HepG2 (cell line): Measurements from ENCODE around the gene LRIG1. TPM values are rescaled to one million over a fixed set of nuclear protein-coding genes. Genes with fewer than 3 reads are reported as not detected.
A peak's percentile ranks its signal among the peaks of the same experiment; 100 is the strongest.

Experiments used
- FOXA3 ChIP-seq: IDR thresholded peaks from 2 replicates; pipeline ENCODE4 v1.6.1; 2016; ENCODE audit warnings: missing genetic modification reagents, missing compliant biosample characterization
- GATA4 ChIP-seq: sonication (generic); IDR thresholded peaks from 2 replicates; pipeline ENCODE4 v1.6.1; 2016; ENCODE audit warnings: antibody characterized with exemption, low read depth, borderline replicate concordance
- MEF2D ChIP-seq: sonication (generic); formaldehyde crosslinking; IDR thresholded peaks from 2 replicates; pipeline ENCODE4 v1.5.1; 2020; ENCODE audit warnings: mild to moderate bottlenecking, missing genetic modification reagents
- PAF1 ChIP-seq: IDR thresholded peaks from 2 replicates; pipeline ENCODE4 v1.6.1; 2016; ENCODE audit warnings: missing genetic modification reagents, missing compliant biosample characterization
- RBFOX2 ChIP-seq: fragments of 200-400 bp; formaldehyde crosslinking; IDR thresholded peaks from 2 replicates; pipeline ENCODE4 v1.6.1; 2017; ENCODE audit warnings: low read depth, mild to moderate bottlenecking, low read length
- RORA ChIP-seq: sonication (generic); formaldehyde crosslinking; IDR thresholded peaks from 2 replicates; pipeline ENCODE4 v1.5.0; 2020; ENCODE audit warnings: mild to moderate bottlenecking, missing genetic modification reagents, moderate library complexity
- RXRA ChIP-seq: sonication (generic); formaldehyde crosslinking; IDR thresholded peaks from 2 replicates; pipeline ENCODE4 v1.5.1; 2020; ENCODE audit warnings: missing genetic modification reagents
- ZMYM2 ChIP-seq: sonication (generic); formaldehyde crosslinking; IDR thresholded peaks from 2 replicates; pipeline ENCODE4 v1.8.0; 2022; ENCODE audit warnings: mild to moderate bottlenecking, missing genetic modification reagents
- ZNF136 ChIP-seq: sonication (generic); formaldehyde crosslinking; IDR thresholded peaks from 2 replicates; pipeline ENCODE4 v1.8.1; 2022; ENCODE audit warnings: low read depth, mild to moderate bottlenecking, moderate library complexity, missing genetic modification reagents
- ZNF546 ChIP-seq: sonication (generic); formaldehyde crosslinking; conservative IDR thresholded peaks from 2 replicates; pipeline ENCODE4 v1.8.1; 2023; ENCODE audit warnings: mild to moderate bottlenecking, missing genetic modification reagents
- ZNF761 ChIP-seq: sonication (generic); formaldehyde crosslinking; conservative IDR thresholded peaks from 2 replicates; pipeline ENCODE4 v1.4.0; 2020; ENCODE audit warnings: mild to moderate bottlenecking, missing genetic modification reagents
- ZNF773 ChIP-seq: sonication (generic); formaldehyde crosslinking; IDR thresholded peaks from 2 replicates; pipeline ENCODE4 v1.4.0; 2020; ENCODE audit warnings: missing genetic modification reagents, borderline replicate concordance
- ZNF781 ChIP-seq: sonication (generic); formaldehyde crosslinking; IDR thresholded peaks from 2 replicates; pipeline ENCODE4 v1.5.1; 2020; ENCODE audit warnings: borderline replicate concordance, mild to moderate bottlenecking, missing genetic modification reagents; ENCODE audit errors: not compliant biosample characterization
- ZNF850 ChIP-seq: sonication (generic); formaldehyde crosslinking; conservative IDR thresholded peaks from 2 replicates; pipeline ENCODE4 v1.9.0; 2021; ENCODE audit warnings: mild to moderate bottlenecking, missing genetic modification reagents
- polyA plus RNA-seq, 8 experiments: library from polyadenylated mRNA; depleted of rRNA in 3 of 8; stranded (reverse) in 7 of 8; unstranded in 1 of 8; fragments of >200 nt; fragmentation: Illumina TruSeq in 4 of 8; extraction: Trizol in 4 of 8; gene quantifications; 2 replicates each; pipeline versions ENCODE4 v1.2.1 to v1.2.3, GENCODE V29; 2011 to 2016; ENCODE audit warnings: low read depth in 4 of 8, missing spikeins in 1 of 8, mixed read lengths in 1 of 8; ENCODE audit not compliant: insufficient read depth in 1 of 8
- total RNA-seq, 5 experiments: library from RNA; depleted of rRNA; stranded (reverse); fragments of >200 nt; fragmentation: Illumina TruSeq; extraction: Trizol; gene quantifications; 2 replicates each; pipeline ENCODE4 v1.2.3, GENCODE V29; 2016; ENCODE audit warnings: low read depth in 1 of 5
- TF ChIP-seq, protein P1 (sequence below): IDR thresholded peaks from 2 replicates; pipeline ENCODE4 v1.6.1; 2016; ENCODE audit warnings: control low read depth
- TF ChIP-seq, protein P2 (sequence below): sonication (generic); formaldehyde crosslinking; IDR thresholded peaks from 2 replicates; pipeline ENCODE4 v1.4.0; 2020; ENCODE audit warnings: missing genetic modification reagents
- TF ChIP-seq, protein P3 (sequence below): sonication (generic); formaldehyde crosslinking; IDR thresholded peaks from 2 replicates; pipeline ENCODE4 v1.5.1; 2020; ENCODE audit warnings: mild to moderate bottlenecking, missing genetic modification reagents
- TF ChIP-seq, protein P4 (sequence below): sonication (generic); formaldehyde crosslinking; IDR thresholded peaks from 2 replicates; pipeline ENCODE4 v1.9.0; 2021; ENCODE audit warnings: missing genetic modification reagents, mild to moderate bottlenecking, borderline replicate concordance
- TF ChIP-seq, protein P5 (sequence below): sonication (generic); formaldehyde crosslinking; IDR thresholded peaks from 2 replicates; pipeline ENCODE4 v1.4.0; 2020; ENCODE audit warnings: missing genetic modification reagents; ENCODE audit errors: not compliant biosample characterization
- TF ChIP-seq, protein P6 (sequence below): sonication (generic); formaldehyde crosslinking; IDR thresholded peaks from 2 replicates; pipeline ENCODE4 v1.4.0; 2020; ENCODE audit warnings: missing genetic modification reagents

LRIG1 gene
- total and polyA plus RNA-seq, 2 of the 13 experiments (the other 11 are each of a cell fraction or from before 2014, with no cell fraction given), result 17.8 to 24.8 TPM

DNA sequence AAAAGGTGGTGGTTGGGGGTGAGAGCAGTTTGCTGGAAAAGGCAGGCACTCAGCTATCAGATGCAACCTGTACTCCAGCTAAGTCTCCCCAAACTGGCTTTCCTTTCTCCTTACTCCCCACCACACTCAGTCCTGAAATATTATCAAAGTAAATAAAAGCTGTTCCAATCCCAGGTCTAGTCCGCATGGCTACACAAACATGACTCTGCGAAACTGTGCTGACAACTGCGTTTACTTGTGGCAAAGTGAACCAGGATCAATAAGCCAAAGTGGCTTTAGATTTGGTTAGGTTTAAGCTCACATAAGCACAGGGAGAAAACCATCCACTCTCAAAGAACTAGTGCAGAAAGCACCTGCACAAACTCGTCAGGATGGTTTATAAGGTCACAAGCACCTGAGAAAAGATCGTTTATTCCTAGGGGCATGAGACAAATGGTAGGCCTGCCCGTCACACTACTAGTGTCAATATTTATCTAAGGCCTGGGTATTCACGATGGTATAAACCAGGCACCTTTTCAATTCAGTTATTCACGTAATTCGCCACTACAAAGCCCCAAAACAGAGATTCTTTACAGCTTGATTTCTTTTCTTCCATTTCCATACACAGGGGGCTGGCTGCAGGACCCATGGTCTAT is 25.3 kb downstream of the LRIG1 start (continued):
- TF ChIP-seq RORA (CRISPR knock-in tag) (no peak), ZNF773 (CRISPR knock-in tag) (no peak), RXRA (CRISPR knock-in tag) (no peak), ZNF850 (no peak), ZNF781 (no peak), ZNF136 (CRISPR knock-in tag) (no peak), GATA4 (no peak), FOXA3 (CRISPR knock-in tag) (peak; percentile 82), ZMYM2 (no peak), ZNF761 (CRISPR knock-in tag) (no peak), RBFOX2 (no peak), ZNF546 (no peak), MEF2D (CRISPR knock-in tag) (no peak), PAF1 (CRISPR knock-in tag) (no peak)
- TF ChIP-seq, protein P1, sequence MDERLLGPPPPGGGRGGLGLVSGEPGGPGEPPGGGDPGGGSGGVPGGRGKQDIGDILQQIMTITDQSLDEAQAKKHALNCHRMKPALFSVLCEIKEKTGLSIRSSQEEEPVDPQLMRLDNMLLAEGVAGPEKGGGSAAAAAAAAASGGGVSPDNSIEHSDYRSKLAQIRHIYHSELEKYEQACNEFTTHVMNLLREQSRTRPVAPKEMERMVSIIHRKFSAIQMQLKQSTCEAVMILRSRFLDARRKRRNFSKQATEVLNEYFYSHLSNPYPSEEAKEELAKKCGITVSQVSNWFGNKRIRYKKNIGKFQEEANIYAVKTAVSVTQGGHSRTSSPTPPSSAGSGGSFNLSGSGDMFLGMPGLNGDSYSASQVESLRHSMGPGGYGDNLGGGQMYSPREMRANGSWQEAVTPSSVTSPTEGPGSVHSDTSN, result no peak
- TF ChIP-seq, protein P2, sequence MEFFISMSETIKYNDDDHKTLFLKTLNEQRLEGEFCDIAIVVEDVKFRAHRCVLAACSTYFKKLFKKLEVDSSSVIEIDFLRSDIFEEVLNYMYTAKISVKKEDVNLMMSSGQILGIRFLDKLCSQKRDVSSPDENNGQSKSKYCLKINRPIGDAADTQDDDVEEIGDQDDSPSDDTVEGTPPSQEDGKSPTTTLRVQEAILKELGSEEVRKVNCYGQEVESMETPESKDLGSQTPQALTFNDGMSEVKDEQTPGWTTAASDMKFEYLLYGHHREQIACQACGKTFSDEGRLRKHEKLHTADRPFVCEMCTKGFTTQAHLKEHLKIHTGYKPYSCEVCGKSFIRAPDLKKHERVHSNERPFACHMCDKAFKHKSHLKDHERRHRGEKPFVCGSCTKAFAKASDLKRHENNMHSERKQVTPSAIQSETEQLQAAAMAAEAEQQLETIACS (CRISPR knock-in tag), result no peak
- TF ChIP-seq, protein P3, sequence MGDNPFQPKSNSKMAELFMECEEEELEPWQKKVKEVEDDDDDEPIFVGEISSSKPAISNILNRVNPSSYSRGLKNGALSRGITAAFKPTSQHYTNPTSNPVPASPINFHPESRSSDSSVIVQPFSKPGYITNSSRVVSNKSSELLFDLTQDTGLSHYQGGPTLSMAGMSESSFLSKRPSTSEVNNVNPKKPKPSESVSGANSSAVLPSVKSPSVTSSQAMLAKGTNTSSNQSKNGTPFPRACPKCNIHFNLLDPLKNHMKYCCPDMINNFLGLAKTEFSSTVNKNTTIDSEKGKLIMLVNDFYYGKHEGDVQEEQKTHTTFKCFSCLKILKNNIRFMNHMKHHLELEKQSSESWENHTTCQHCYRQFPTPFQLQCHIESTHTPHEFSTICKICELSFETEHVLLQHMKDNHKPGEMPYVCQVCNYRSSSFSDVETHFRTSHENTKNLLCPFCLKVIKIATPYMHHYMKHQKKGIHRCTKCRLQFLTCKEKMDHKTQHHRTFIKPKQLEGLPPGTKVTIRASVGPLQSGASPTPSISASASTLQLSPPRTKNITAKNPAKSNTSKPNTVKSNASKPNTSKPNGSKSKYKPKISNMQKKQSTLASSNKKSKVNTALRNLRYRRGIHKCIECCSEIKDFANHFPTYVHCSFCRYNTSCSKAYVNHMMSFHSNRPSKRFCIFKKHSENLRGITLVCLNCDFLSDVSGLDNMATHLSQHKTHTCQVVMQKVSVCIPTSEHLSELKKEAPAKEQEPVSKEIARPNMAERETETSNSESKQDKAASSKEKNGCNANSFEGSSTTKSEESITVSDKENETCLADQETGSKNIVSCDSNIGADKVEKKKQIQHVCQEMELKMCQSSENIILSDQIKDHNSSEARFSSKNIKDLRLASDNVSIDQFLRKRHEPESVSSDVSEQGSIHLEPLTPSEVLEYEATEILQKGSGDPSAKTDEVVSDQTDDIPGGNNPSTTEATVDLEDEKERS (CRISPR knock-in tag), result no peak
- TF ChIP-seq, protein P4, sequence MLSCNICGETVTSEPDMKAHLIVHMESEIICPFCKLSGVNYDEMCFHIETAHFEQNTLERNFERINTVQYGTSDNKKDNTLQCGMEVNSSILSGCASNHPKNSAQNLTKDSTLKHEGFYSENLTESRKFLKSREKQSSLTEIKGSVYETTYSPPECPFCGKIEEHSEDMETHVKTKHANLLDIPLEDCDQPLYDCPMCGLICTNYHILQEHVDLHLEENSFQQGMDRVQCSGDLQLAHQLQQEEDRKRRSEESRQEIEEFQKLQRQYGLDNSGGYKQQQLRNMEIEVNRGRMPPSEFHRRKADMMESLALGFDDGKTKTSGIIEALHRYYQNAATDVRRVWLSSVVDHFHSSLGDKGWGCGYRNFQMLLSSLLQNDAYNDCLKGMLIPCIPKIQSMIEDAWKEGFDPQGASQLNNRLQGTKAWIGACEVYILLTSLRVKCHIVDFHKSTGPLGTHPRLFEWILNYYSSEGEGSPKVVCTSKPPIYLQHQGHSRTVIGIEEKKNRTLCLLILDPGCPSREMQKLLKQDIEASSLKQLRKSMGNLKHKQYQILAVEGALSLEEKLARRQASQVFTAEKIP, result no peak
- TF ChIP-seq, protein P5, sequence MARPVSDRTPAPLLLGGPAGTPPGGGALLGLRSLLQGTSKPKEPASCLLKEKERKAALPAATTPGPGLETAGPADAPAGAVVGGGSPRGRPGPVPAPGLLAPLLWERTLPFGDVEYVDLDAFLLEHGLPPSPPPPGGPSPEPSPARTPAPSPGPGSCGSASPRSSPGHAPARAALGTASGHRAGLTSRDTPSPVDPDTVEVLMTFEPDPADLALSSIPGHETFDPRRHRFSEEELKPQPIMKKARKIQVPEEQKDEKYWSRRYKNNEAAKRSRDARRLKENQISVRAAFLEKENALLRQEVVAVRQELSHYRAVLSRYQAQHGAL (CRISPR knock-in tag), result no peak
- TF ChIP-seq, protein P6, sequence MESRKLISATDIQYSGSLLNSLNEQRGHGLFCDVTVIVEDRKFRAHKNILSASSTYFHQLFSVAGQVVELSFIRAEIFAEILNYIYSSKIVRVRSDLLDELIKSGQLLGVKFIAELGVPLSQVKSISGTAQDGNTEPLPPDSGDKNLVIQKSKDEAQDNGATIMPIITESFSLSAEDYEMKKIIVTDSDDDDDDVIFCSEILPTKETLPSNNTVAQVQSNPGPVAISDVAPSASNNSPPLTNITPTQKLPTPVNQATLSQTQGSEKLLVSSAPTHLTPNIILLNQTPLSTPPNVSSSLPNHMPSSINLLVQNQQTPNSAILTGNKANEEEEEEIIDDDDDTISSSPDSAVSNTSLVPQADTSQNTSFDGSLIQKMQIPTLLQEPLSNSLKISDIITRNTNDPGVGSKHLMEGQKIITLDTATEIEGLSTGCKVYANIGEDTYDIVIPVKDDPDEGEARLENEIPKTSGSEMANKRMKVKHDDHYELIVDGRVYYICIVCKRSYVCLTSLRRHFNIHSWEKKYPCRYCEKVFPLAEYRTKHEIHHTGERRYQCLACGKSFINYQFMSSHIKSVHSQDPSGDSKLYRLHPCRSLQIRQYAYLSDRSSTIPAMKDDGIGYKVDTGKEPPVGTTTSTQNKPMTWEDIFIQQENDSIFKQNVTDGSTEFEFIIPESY (CRISPR knock-in tag), result no peak
